Prostate gland (tissue), 2 donors: ENCODE data around the gene LRRC4C. TPM values are rescaled to one million over a fixed set of nuclear protein-coding genes. Genes with fewer than 3 reads are reported as not detected.

Experiments
- DNase-seq: peaks from one replicate; pipeline ENCODE4 v3.0.0-alpha.2; 2019; ENCODE audit warnings: low spot score
- H3K27ac ChIP-seq, 2 donors: fragments of 200-600 bp; sonication (generic); 2 replicates each; pipeline ENCODE4 v1.5.1; 2017 to 2019
- H3K27me3 ChIP-seq: fragments of 200-600 bp; sonication (generic); replicated peaks from 2 replicates; pipeline ENCODE4 v1.5.1; 2019; ENCODE audit not compliant: insufficient read depth
- H3K36me3 ChIP-seq, 2 donors: fragments of 200-600 bp; sonication (generic); 1 replicate in 1 of 2; 2 replicates in 1 of 2; pipeline versions ENCODE4 v1.5.1 to v1.8.1; 2017 to 2019
- H3K4me1 ChIP-seq: fragments of 200-600 bp; sonication (generic); replicated peaks from 2 replicates; pipeline ENCODE4 v1.5.1; 2019
- H3K4me3 ChIP-seq, 2 donors: fragments of 200-600 bp; sonication (generic); 2 replicates each; pipeline ENCODE4 v1.5.1; 2017 to 2019
- H3K9me3 ChIP-seq: fragments of 200-600 bp; sonication (generic); 2 replicates; pipeline ENCODE4 v1.5.1; 2017
- POLR2A ChIP-seq: fragments of 450-650 bp; IDR thresholded peaks from one replicate; pipeline ENCODE4 v1.6.1; 2016; ENCODE audit warnings: antibody characterized with exemption, mild to moderate bottlenecking
- POLR2AphosphoS5 ChIP-seq: sonication (generic); formaldehyde crosslinking; IDR thresholded peaks from one replicate; pipeline ENCODE4 v1.6.1; 2017; ENCODE audit warnings: antibody characterized with exemption
- WGBS: methylation state at CpG from one replicate; pipeline ENCODE4 v1.1.5; 2018; 5-methylcytosine and 5-hydroxymethylcytosine counted together
- intact Hi-C: fragments of 100-400 bp; cut with DNase I; formaldehyde crosslinking; loops from one replicate; pipeline ENCODE4 v1.14.2; 2022
- total RNA-seq, 2 donors: library from RNA; depleted of rRNA; stranded (reverse); fragments of >200 nt; gene quantifications; one replicate each; pipeline ENCODE4 v1.1.0, GENCODE V29; 2016
- TF ChIP-seq, protein P1 (sequence below), 4 experiments: fragments of 200-600 bp in 2 of 4; fragments of 450-650 bp in 2 of 4; sonication (generic) in 2 of 4; IDR thresholded peaks; 1 replicate in 3 of 4; 2 replicates in 1 of 4; pipeline ENCODE4 v1.5.1; 2016 to 2019; ENCODE audit warnings: antibody characterized with exemption in 4 of 4, mild to moderate bottlenecking in 2 of 4, moderate library complexity in 2 of 4

Gene LRRC4C
- total RNA-seq, 2 donors from 2014 or later = 0.28 TPM; not detected in 1

GRCh38 chr11:41383768-41384167, 75.7 kb downstream of the LRRC4C start:
- Histone ChIP-seq H3K27me3 (no peaks in the 10 kb centered on the region), H3K9me3 (no peaks in the 10 kb centered on the region), H3K4me3 (no peak overlapping the region), H3K4me1 (no peaks in the 10 kb centered on the region), H3K36me3 (no peaks in the 10 kb centered on the region), H3K27ac (no peak overlapping the region)
- no peak for DNase-seq
- WGBS = 88% methylated on average over 3 of the region's 3 CpGs
- TF ChIP-seq POLR2AphosphoS5 = no peak
- TF ChIP-seq, protein P1, sequence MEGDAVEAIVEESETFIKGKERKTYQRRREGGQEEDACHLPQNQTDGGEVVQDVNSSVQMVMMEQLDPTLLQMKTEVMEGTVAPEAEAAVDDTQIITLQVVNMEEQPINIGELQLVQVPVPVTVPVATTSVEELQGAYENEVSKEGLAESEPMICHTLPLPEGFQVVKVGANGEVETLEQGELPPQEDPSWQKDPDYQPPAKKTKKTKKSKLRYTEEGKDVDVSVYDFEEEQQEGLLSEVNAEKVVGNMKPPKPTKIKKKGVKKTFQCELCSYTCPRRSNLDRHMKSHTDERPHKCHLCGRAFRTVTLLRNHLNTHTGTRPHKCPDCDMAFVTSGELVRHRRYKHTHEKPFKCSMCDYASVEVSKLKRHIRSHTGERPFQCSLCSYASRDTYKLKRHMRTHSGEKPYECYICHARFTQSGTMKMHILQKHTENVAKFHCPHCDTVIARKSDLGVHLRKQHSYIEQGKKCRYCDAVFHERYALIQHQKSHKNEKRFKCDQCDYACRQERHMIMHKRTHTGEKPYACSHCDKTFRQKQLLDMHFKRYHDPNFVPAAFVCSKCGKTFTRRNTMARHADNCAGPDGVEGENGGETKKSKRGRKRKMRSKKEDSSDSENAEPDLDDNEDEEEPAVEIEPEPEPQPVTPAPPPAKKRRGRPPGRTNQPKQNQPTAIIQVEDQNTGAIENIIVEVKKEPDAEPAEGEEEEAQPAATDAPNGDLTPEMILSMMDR (IDR thresholded peaks at IDR 0.05) = no peak
- intact Hi-C loops = no loop called here

DNA sequence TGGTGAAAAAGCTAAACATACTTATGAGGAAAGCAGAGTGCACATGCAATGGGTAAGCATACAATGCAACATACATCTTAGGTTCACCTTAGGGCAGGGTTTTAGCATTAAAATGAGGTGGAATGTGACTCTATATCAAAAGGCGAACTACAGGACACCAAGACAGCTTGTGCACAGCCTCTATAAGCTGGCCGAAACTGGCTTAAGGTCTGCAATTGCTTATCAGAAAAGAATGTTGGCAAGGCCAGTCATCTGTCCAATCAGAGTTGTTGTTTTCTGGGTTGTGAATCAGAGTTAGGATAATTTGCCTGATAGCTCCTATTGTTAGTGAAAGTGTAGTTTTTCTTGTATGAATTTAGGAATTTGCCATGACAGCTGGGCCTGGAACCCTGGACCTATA, 76.5 kb downstream of the LRRC4C start:
- WGBS = 89% methylated on average over 2 of the region's 2 CpGs
- Histone ChIP-seq H3K4me3 (no peak overlapping the region), H3K36me3 (no peaks in the 10 kb centered on the region), H3K27me3 (no peaks in the 10 kb centered on the region), H3K27ac (no peak overlapping the region), H3K4me1 (no peaks in the 10 kb centered on the region), H3K9me3 (no peaks in the 10 kb centered on the region)
- TF ChIP-seq POLR2A = no peak
- TF ChIP-seq, protein P1 (IDR thresholded peaks at IDR 0.05) = no peak
- no peak for TF ChIP-seq POLR2AphosphoS5
- intact Hi-C loops = no loop called here
- no peak for DNase-seq

DNA sequence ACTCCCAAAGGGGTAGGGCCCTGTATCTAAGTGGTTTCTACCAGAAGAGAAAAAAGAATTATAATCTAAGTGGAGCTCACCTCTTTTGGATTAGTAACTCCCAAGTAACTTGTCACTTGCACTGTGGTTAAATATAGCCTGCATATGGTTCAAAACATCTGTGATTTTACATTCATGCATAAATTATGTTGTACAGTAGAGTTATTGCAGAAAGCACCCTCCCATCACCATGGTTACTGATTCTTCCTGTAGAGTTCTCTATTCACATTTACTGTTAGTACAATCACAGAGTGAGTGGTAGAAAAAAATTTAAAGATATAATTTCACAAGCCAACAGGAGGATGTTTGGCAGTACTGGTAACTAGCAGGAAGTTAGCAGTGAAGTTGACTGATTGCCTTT, 80.4 kb downstream of the LRRC4C start:
- no peak for DNase-seq
- no peak overlapping the region for H3K4me3 ChIP-seq
- no peaks in the 10 kb centered on the region for H3K4me1 ChIP-seq
- no peak overlapping the region for H3K27ac ChIP-seq
- no peak for TF ChIP-seq POLR2A
- no peaks in the 10 kb centered on the region for H3K36me3 ChIP-seq
- intact Hi-C loops = no loop called here
- no peaks in the 10 kb centered on the region for H3K9me3 ChIP-seq
- H3K27me3 ChIP-seq = no peaks in the 10 kb centered on the region

GRCh38 chr11:41377709-41378394, 81.6 kb downstream of the LRRC4C start:
- Histone ChIP-seq H3K9me3 (no peaks in the 10 kb centered on the region), H3K27ac (no peak overlapping the region), H3K27me3 (no peaks in the 10 kb centered on the region), H3K36me3 (no peaks in the 10 kb centered on the region), H3K4me1 (no peaks in the 10 kb centered on the region), H3K4me3 (no peak overlapping the region)
- WGBS = 58% methylated on average over 7 of the region's 7 CpGs
- TF ChIP-seq, protein P1 (IDR thresholded peaks at IDR 0.05) = no peak
- no peak for TF ChIP-seq POLR2AphosphoS5
- no peak for TF ChIP-seq POLR2A
- intact Hi-C loops = no loop called here
- DNase-seq = no peak

- Histone ChIP-seq H3K27me3 (no peaks in the 10 kb centered on the region), H3K36me3 (no peaks in the 10 kb centered on the region), H3K4me3 (no peak overlapping the region), H3K9me3 (no peaks in the 10 kb centered on the region), H3K4me1 (no peaks in the 10 kb centered on the region), H3K27ac (no peak overlapping the region)
- intact Hi-C loops = no loop called here
- TF ChIP-seq POLR2AphosphoS5 (no peak), POLR2A (no peak)
- TF ChIP-seq, protein P1 (IDR thresholded peaks at IDR 0.05) = no peak
- DNase-seq = no peak
- 67% methylated on average over 2 of the region's 2 CpGs for WGBS
Observed at GRCh38 chr11:41351825-41352224, 107.6 kb downstream of the LRRC4C start.
